HG02884 (cell line): Measurements from ENCODE around the gene ETS1.

Source experiments
- ATAC-seq: cut with Tn5 transposase; IDR thresholded peaks from one replicate; pipeline ENCODE4 v1.9.1; 2021; ENCODE audit warnings: mild to moderate bottlenecking, moderate library complexity; ENCODE audit not compliant: unreplicated experiment

ETS1 gene, protein sequence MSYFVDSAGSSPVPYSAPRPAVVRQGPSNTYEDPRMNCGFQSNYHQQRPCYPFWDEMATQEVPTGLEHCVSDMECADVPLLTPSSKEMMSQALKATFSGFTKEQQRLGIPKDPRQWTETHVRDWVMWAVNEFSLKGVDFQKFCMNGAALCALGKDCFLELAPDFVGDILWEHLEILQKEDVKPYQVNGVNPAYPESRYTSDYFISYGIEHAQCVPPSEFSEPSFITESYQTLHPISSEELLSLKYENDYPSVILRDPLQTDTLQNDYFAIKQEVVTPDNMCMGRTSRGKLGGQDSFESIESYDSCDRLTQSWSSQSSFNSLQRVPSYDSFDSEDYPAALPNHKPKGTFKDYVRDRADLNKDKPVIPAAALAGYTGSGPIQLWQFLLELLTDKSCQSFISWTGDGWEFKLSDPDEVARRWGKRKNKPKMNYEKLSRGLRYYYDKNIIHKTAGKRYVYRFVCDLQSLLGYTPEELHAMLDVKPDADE

DNA sequence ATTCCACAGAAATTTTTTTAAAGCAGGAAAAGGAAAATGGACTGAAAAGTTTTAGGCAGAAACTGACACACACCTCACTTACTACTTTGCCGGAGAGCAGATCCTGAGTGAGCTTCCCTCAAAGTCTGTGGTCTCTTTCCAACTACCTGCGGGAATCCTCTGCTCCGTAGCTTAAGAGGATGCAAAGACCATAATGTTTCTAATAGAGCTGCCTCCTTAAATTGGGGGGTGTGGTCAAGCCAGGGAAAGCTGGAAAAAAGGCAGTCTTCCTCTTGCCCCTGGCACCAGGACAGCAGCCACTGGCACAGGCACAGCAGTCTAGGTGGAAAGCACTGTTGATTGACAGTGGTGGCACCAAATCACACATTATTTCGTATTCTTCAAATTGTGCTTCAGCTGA is at the start of gene ETS1:
TSS of gene ETS1 (minus strand) at position 144 of the 400 bp plus-strand sequence. CDS start 14,428 bp downstream, outside the sequence.
- ATAC-seq: no peak

DNA sequence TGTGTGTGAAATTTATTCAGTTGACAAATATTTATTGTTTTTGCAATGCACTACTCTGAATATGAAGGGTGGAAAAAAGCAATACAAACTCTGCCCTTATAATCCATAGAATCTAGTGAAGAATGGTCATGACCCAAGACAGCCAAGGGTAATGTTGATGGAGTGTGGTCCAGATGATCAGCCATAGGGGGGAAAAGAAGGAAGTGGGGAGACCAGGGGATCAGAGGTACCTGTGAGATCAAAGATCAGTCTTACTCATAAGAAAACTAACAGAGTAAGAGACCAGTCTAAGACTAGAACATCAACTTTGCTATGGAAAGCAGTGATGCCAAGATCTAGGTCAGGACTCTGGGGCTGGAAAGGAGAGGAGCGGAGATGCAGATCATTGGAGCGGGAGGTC is 47.0 kb upstream of the ETS1 start:
- ATAC-seq: no peak

DNA sequence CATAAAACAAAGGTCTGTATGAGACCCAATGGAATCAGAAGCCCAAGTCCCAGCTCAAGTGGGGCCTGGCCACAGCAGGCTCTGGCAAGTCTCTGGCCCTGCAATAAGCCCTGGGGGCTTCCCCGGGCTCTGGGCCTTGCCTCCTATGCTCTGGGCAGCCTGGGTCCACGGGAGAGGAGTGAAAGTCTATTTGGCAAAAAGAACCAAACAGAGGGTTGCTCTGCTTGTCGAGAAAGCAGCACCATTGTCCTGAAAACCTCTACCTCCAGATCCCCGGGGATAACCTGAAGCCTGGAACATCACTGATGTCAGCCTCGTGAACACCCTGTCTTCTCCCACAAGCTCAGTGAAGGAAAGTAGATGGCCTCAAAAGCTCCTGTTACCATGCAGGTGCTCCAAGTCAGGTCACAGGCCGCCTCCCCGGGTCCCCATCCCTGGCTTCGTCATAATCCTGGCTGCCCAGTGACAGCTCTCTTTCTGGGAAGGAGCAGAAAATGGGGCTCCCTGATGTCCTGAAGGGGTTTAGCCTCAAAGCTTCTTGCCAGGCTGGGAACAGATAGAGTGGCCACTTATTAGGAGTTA is 46.1 kb upstream of the ETS1 start:
- no peak for ATAC-seq

DNA sequence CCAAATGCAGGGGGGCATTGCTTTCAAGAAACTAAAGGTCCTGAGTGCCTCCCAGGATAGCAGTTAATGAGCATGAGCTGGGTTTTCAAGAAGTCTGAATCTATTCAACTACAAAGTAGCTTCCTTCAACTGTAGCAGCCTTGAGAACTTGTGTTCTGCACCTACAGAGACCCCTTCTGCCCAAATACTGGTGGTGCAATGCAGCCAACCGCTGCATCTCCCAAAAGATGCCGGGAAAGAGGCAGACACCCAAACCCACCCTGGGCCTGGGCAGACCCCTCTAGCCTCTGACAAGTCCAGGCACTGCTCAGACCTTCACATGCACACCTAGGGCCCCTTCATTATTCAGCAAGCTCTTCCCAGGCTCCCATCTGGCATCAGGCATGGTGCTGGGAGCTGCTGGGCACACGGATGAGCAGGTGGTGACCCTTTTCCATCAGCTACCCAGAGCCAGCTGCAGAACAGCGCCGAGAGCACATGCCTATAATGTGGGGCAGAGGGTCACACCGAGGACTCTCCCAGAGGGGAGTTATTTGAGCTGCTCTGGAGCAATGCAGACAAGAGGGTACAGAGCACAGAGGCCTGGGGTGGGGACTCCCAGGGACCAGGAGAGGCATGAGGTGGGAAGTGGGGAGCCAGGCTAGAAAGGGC is 44.9 kb upstream of the ETS1 start:
- peak; percentile 43 for ATAC-seq

DNA sequence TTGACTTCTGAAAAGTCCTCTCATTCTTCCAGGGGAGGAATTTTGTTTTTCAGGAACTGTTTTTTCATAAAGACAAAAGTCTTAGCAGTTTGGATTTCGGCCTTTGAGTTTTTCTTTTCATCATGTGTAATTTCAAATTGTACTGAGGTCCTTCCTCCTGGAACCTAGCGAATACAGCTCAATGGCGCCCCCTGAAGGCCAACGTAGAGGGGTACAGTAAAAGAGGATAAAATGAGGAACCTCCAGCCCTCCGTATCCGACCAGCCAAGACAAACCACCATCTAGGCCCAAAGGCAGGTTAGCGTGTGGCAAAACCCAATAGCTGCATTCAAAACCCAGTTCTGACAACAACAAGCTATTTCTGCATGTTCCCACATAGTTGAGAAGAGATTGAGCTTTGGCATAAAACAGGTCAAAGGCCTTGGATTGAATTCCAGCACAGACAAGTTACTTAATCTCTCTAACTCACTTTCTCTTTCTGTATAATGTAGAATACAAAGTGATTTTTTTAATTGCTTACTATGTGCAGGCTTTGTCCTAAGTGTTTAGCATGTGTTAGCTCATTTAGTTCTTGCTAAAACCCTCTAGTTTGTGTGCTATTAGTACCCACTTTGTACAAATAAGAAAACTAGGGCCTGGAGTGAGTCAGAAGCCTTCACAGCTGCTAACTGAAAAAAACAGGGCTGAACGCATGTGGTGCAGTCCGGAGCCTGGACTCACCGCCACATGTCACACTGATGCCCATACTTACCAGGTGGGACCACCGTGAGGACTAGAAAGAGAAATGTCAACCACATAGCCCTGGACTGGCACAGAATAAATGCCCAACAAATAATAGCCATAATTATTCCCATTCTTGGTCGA is 43.2 kb upstream of the ETS1 start:
- peak; percentile 66 for ATAC-seq

DNA sequence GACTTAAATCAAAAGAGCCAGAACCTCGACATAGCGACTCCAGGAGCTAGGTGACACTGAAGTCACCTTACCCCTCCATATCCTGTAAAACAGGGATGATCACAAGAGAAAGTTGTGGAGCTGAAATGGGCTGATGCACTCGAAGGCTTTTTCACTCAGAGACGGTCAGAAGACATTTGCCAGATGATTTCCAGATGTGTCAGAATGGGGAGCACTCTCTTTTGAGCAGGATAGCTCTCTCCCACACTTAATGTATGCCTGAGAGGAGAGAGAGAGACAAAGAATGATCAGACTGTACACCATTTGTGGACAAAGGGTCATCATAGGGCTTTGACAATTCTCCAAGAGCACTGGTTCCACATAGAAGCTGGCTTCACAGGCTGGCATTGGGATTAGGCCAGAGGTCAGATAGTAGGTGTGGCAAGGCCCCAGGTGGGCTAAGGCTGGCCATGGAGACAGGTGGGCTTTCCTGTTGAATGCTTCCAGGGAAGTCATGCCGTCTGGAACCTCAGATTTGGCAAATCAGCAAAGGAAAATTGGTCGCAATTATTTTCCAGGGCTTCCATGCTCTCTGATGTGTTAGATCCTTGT is 42.3 kb upstream of the ETS1 start:
- no peak for ATAC-seq

DNA sequence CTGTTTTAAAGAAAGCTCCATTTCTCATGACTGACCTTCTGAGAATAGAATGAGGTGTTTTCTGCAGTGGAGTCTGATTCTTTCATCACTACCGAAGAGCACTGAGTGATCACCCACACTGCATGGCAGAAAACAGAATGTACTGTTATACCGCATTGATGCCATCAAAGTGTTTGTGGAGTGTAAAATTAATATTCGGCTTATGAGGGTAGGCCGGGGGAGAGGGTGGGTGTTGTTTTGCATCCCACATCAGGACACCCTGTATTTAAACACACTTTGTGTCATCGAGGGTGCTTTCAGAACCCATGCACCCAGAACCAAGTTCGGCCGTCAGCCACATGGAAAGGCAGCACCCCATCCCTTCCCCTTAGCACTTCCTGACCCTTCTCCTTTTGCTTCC is 41.3 kb upstream of the ETS1 start:
- no peak for ATAC-seq

DNA sequence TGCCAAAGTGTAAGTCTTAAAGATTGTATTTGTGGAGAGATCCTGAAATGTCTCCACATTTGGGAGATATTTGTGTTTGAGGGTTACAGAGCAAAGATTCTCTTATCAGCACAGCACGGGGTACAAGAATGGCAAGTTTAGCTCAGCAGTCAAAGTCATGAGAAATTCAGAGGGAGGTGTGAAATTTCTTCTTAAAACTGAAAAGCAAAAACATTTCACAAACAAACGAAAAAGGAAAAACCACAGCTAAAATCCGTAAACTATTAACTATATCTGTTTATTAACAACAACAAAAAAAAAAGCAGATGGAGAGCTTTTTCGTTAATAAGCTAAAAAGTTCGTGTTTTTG is 40.9 kb upstream of the ETS1 start:
- no peak for ATAC-seq

DNA sequence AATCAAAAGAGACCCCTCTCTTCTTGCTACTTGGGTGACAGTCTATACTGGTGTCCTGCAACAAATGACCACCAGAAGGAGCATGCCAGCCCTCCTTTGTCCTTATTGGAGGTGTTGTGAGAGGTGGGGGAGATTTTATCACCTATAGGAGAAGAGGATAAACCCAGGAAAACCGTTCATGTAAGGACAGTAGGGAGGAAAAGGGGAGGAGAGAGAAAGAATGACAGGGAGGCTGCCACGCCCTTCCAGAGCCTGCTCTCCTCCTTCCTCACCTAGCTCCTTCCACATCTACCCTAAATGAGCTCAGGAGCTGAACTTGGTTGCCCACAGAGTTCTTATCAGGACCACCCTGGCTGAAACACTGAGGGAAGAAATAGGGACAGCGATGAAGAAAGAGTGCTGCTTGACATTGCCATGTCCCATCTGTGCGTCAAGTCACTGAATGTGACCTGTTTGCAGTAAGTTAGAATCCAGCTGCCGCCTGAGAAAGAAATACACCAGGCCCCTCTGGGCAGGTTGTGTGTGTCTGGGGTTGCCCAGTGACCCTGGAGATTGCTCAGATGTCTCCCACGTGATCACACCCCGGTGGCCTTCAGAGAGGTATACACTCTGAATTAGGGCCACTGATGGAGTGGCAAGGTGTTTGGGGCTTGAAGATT is 40.4 kb upstream of the ETS1 start:
- no peak for ATAC-seq

DNA sequence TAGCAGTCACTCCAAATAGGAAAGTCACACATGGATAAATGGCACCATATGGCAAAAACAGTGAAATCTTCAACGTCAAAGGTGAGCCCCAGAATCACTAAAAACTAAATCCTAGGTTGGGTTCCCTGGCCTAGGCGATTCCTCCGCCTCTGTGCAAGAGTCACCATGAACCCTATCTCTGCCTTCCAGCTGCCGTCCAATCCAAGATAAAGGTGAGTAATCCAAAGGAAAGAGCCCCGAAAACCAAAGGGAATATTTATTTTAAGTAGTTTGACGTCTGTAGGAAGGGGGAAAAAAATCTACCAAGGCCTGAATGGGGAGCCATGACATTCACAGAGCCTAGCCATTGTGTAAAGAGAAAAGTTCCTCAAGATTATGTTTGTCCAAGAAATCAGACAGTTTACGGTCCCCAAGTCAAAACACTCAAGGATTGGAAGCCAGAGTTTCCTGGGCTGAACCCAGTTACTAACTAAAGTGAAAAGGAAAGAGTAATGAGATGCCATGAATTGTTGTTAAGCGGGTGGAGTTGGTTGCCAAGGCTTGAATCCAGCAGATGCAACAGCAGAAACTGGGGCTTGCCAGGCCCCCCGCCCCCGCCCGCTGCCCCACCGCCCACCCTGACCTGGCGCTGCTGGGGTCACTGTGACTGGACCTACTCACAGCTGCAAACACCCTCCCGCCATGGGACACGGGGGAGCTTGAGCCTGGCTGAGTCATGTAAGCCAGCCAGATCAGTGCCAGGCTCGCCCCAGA is 39.7 kb upstream of the ETS1 start:
- ATAC-seq: no peak

DNA sequence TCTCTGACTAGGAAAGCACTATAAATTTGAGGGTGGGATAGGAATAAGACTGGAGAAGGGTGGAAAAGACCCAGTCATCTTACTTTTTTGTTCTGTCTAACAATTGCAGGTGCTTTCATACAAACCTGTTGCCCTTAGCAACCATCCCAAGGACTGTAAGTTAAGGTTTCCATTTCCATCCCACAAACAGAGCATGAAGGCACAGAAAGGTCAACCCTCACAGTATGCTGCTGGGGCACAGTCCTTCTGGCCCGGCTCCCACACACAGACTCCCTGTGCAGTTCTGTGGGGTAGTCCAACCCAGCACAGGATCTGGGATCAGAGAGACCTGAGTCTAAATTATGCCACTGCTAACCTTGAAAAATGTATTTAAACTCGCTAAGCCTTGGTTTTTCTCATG is 38.4 kb upstream of the ETS1 start:
- ATAC-seq: no peak

DNA sequence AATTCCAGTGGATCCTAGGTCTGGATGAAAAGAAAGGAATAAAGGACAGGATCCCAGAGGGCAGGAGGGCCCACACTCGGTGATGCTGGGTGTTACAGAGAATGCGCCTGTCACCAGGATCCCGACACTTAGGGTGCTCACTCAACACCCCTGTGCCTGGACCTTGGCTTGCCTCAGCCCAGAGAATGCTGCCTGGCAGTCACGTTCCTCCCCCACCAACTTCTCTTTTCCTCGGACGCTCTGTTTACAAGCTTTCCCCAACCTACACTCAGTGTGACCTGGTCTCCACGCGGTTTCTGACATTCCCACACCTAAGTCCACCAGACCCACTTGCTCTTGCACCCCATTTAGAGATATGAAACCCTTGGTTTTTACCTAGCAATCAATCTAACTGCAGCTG is 38.0 kb upstream of the ETS1 start:
- no peak for ATAC-seq

DNA sequence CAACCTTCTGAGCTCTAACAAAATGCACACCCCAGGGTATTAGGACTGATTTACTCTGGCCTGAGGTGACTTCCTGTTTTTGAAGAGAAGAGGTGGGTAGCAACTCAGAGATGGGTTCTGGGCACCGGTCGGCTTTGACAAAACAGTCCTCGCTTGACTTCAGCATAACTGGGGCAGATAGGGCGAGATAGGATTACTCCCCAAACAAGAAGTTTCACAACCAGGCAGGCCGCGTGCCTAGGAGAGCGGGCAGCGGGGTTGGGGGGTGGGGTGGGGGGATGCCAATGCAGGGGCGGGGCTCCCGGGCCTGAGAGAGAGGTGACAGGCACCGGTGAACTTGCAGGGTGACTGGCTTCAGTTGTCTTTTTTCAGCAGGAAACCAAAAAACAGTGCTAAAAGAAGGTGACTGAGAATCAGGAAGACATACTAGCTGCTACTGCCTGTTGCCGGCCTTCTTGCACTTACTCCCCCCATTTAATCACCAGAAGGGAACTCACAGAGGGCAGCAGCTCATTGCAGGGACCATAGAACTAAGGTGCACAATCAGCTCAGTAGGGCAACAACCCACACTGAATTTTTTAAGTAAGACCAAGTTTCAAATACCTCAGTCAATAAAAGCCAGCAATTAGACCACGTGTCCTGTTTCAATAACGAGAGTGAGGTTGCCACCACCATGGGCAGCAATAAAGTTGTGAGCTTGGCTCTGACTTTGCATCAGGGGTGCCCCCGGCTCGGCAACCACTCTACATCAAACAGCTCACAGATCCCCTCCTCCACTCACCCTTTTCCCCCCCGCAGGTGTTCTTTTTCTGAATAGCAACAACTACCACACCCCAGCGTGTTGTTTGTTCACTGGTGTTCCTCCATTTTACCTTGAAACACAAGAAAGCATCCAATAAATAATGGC is 37.2 kb upstream of the ETS1 start:
- ATAC-seq: no peak

DNA sequence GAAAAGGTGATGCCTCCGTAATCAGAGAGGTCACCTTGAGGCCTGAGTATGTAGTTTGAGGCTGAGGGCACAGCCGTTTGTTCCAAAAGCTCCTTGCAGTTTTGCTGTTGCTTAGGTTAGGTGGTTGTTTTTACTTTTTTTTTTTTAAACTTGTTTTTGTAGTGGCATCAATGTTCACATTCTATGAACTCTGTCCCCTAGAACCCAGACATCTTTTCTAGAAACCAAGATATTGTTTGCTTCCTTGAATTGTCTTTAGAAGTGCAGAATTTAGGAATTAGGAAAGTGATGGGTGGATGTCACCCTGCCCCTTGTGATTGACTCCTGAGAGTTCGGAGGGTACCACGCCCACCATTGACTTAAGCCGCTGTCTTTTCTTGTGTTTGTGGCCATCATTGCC is 35.7 kb upstream of the ETS1 start:
- no peak for ATAC-seq

DNA sequence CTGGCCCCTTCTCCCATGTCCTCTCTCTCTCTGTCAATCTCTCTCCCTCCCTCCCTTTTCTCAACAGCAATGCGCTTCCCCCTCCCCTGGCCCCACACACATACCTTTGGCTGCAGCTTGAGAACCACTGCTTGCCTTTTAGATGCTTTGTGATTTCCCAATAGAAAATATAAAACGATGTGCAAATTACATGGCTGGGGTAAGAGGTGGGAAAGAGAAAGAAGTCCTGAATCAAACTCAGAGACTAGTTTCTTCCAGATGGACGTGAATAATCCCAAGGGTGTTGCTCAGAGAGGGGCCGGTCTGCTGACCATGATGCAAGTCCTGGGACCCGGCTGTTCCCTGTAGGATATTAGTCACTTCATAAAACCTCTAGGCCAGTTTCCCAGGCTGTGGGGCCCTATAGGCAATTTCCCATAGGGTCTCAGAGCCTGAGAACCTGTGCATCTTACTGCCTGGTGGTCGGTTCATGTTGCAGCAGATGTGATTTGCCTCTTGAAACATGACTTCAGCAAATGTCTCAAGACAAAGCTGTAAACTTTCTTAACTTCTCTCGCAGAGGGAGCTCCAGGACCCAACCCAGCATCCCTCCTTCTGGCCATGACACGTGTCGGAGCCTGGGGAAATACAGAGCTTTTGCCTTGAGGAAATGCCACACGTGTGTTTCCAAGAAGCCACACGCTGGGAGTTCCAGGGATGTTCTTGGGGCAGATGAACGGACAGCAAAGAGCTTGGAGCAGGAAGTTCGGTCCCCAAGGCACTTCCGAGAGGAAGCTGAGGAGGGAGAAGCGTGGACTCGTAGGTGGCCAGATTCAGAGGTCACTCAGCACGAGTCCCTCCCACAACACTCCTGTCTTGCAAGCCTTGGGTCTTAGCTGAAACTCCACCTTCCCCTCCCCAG is 34.5 kb upstream of the ETS1 start:
- no peak for ATAC-seq

DNA sequence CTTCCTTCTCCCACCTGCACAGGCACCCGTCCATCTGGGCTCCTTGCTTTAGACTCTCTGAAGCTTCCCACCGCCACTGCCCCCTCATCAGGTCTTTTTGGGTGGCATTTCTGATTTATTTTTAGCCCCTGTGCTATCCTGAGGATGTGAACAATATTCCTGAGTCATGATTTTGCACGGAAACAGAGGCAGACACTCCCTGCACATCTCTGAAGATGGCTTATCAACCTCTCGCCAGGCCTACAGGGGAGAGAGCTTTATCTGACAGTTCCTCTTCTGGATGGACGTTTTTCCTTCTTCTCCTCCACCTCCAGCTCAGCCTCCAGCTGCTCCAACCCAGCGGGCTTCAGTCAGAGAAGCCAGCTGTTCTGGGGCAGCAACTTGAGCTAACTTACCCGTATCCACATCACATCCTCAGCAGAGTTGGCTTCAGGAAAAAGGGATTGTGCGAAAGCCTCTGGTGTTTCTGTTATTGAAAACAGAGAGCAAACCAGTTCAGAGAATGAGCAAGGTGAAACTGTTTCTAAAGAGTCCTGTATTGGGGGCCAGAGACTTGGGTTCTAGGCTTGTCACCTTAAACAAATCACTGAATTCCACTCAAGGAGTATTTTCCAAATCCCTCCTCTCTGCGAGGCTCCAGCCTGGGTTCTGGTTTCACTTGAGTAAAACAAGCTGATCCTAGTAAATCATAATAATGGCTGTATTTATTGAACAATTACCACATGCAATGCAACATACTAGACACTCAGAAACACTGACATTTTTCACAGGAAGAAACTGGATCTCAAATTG is 33.1 kb upstream of the ETS1 start:
- no peak for ATAC-seq
